Keratinocyte (primary cell): ENCODE data around the gene CPSF4. TPM values are rescaled to one million over a fixed set of nuclear protein-coding genes. Genes with fewer than 3 reads are reported as not detected.

Experiments
- DNase-seq: peaks from one replicate; pipeline ENCODE4 v3.0.0-alpha.2; 2011; ENCODE audit warnings: low read depth, missing footprints, low spot score
- FAIRE-seq: peaks from 2 replicates; lab custom pipeline; 2011; peaks lifted over from hg19 to GRCh38; lab: Jason Lieb, UNC
- H2AFZ ChIP-seq: 2 replicates; pipeline ENCODE4 v1.6.0; 2012; ENCODE audit warnings: low read length, control low read depth, inconsistent platforms; ENCODE audit not compliant: control insufficient read depth
- H3K27ac ChIP-seq: 2 replicates; pipeline ENCODE4 v1.5.1; 2011; ENCODE audit warnings: low read length; ENCODE audit not compliant: control insufficient read depth, insufficient read depth
- H3K27me3 ChIP-seq: 3 replicates; pipeline ENCODE4 v1.6.0; 2011; ENCODE audit warnings: low read length; ENCODE audit not compliant: control insufficient read depth, insufficient read depth; ENCODE audit errors: extremely low read depth
- H3K36me3 ChIP-seq, 2 experiments: 2 replicates in 1 of 2; 3 replicates in 1 of 2; pipeline ENCODE4 v1.5.1; 2011; ENCODE audit warnings: low read length in 2 of 2, mild to moderate bottlenecking in 1 of 2; ENCODE audit not compliant: control insufficient read depth in 2 of 2, insufficient read depth in 2 of 2; ENCODE audit errors: extremely low read depth in 1 of 2
- H3K4me1 ChIP-seq: 3 replicates; pipeline ENCODE4 v1.5.1; 2011; ENCODE audit warnings: low read length; ENCODE audit not compliant: control insufficient read depth, insufficient read depth; ENCODE audit errors: extremely low read depth
- H3K4me2 ChIP-seq: 3 replicates; pipeline ENCODE4 v1.6.0; 2011; ENCODE audit warnings: low read depth, low read length; ENCODE audit not compliant: control insufficient read depth, insufficient read depth; ENCODE audit errors: extremely low read depth
- H3K4me3 ChIP-seq, 3 experiments: fragments of 200-600 bp in 1 of 3; sonication (generic) in 1 of 3; 2 replicates in 2 of 3; 3 replicates in 1 of 3; pipeline ENCODE4 v1.5.1; 2011 to 2016; ENCODE audit warnings: low read length in 3 of 3, mild to moderate bottlenecking in 3 of 3, control low read depth in 2 of 3, inconsistent platforms in 1 of 3, low read depth in 1 of 3, mixed read lengths in 1 of 3, mixed run types in 1 of 3, moderate library complexity in 1 of 3; ENCODE audit not compliant: control insufficient read depth in 2 of 3, insufficient read depth in 2 of 3; ENCODE audit errors: extremely low read depth in 1 of 3
- H3K79me2 ChIP-seq: 2 replicates; pipeline ENCODE4 v1.6.0; 2012; ENCODE audit warnings: low read length; ENCODE audit not compliant: control insufficient read depth, insufficient read depth
- H3K9ac ChIP-seq: 3 replicates; pipeline ENCODE4 v1.6.0; 2011; ENCODE audit warnings: low read length; ENCODE audit not compliant: control insufficient read depth, insufficient read depth; ENCODE audit errors: extremely low read depth
- H3K9me1 ChIP-seq: 3 replicates; pipeline ENCODE4 v1.6.0; 2011; ENCODE audit warnings: low read length; ENCODE audit not compliant: control insufficient read depth, insufficient read depth; ENCODE audit errors: extremely low read depth
- H3K9me3 ChIP-seq: 2 replicates; pipeline ENCODE4 v1.5.1; 2012; ENCODE audit warnings: low read depth, low read length; ENCODE audit not compliant: control insufficient read depth
- H4K20me1 ChIP-seq: 3 replicates; pipeline ENCODE4 v1.6.0; 2011; ENCODE audit warnings: low read length; ENCODE audit not compliant: control insufficient read depth, insufficient read depth; ENCODE audit errors: extremely low read depth
- EZH2 ChIP-seq: IDR thresholded peaks from one replicate; pipeline ENCODE4 v1.6.1; 2012; ENCODE audit warnings: inconsistent platforms, mild to moderate bottlenecking, low read length, moderate library complexity
- dilution Hi-C: fragments of 300-500 bp; cut with MboI; formaldehyde crosslinking; loops from one replicate; pipeline ENCODE4 v1.7.0; 2020; ENCODE audit warnings: low sequenced_read_pairs; ENCODE audit not compliant: extremely low pct_ligation_motif_present
- polyA plus RNA-seq, 5 experiments: library from polyadenylated mRNA; depleted of rRNA in 3 of 5; stranded (reverse) in 3 of 5; stranded (forward) in 1 of 5; unstranded in 1 of 5; fragments of >200 nt; gene quantifications; 1 replicate in 1 of 5; 2 replicates in 3 of 5; 3 replicates in 1 of 5; pipeline versions ENCODE4 v1.2.1 to v1.2.3, GENCODE V29; 2011 to 2012; ENCODE audit warnings: missing spikeins in 2 of 5, low read depth in 1 of 5, low replicate concordance in 1 of 5
- TF ChIP-seq, protein P1 (sequence below), 3 experiments: IDR thresholded peaks in 1 of 3; conservative IDR thresholded peaks in 1 of 3; optimal IDR thresholded peaks in 1 of 3; 2 replicates in 2 of 3; 3 replicates in 1 of 3; pipeline versions ENCODE3 to v1.5.1; 2011; ENCODE audit warnings: low read length in 3 of 3, mild to moderate bottlenecking in 3 of 3, moderate library complexity in 2 of 3, control low read depth in 1 of 3, inconsistent platforms in 1 of 3; ENCODE audit not compliant: insufficient read depth in 2 of 3; ENCODE audit errors: extremely low read depth in 1 of 3

The CPSF4 gene
- polyA plus RNA-seq, 1 donor (not counting 4 experiments of a cell fraction or from before 2014, with no cell fraction given): 25.0 TPM

DNA sequence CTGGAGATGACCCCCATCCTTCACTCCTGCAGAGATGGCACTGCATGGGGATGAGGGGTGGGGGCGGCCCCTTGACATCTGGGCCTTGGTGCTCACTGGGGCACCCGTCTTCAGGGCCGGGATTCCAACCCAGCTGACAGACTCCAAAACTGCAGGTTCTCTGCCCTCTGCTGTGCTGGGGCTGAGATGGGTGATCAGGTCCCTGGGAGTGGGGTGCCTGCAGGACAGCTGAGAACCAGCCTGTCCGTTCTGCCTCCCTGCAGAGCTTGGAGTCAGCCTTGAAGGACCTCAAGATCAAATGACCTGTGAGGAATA lies 44.6 kb upstream of the CPSF4 start:
- dilution Hi-C loops: no loop called here
- H4K20me1 ChIP-seq: peaks cover 40% of the 10 kb centered on the region
- FAIRE-seq: no peak

DNA sequence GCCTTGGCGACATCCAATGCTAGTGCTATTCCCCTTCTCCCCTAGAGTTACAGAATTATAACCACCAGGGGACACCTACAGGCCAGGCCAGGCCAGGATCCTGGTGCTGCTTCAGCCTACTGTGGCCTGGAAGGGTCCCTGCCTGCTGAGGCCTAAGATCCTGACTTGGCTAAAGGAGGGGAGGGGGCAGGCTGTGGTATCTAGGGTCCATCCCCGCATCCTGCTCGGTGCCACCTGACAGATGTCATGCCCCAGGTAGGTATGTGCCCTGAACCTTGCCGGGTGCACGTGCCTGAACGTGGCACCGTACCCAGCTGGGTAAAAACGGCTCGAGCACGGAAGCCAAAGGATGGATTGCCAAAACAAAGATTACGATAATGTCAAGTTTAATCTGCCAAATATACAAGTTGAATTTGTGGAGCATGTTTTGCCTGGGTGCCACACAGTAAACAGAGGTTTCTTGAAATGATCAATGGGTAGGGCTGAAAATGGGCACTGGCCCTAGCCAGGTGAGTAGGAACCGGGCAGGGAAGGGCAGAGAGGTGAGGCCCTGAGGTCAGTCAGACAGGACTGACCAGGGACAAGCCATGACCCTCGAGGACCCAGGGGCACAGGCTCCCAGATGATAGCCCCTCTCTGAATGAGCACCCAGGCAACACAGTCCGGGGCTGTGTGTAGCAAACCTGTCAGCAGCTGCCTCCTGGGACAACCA lies 43.0 kb upstream of the CPSF4 start:
- Histone ChIP-seq H3K36me3 (peaks cover 47 to 63% of the 10 kb centered on the region in 2 experiments), H3K27me3 (no peaks in the 10 kb centered on the region), H3K4me3 (no peak overlapping the region), H3K79me2 (peaks cover 8% of the 10 kb centered on the region), H3K27ac (no peak overlapping the region), H3K4me1 (peaks cover 8% of the 10 kb centered on the region), H3K9me3 (no peaks in the 10 kb centered on the region), H3K9ac (no peak overlapping the region), H2AFZ (no peak overlapping the region), H4K20me1 (peaks cover 43% of the 10 kb centered on the region), H3K4me2 (no peak overlapping the region), H3K9me1 (no peaks in the 10 kb centered on the region)
- DNase-seq (no peak), FAIRE-seq (no peak)
- TF ChIP-seq, protein P1, sequence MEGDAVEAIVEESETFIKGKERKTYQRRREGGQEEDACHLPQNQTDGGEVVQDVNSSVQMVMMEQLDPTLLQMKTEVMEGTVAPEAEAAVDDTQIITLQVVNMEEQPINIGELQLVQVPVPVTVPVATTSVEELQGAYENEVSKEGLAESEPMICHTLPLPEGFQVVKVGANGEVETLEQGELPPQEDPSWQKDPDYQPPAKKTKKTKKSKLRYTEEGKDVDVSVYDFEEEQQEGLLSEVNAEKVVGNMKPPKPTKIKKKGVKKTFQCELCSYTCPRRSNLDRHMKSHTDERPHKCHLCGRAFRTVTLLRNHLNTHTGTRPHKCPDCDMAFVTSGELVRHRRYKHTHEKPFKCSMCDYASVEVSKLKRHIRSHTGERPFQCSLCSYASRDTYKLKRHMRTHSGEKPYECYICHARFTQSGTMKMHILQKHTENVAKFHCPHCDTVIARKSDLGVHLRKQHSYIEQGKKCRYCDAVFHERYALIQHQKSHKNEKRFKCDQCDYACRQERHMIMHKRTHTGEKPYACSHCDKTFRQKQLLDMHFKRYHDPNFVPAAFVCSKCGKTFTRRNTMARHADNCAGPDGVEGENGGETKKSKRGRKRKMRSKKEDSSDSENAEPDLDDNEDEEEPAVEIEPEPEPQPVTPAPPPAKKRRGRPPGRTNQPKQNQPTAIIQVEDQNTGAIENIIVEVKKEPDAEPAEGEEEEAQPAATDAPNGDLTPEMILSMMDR (optimal IDR thresholded peaks at IDR 0.05 in 1 of 3, IDR thresholded peaks at IDR 0.05 in 1 of 3, conservative IDR thresholded peaks at IDR 0.05 in 1 of 3; ENCODE audit: extremely low read depth in 1 of 3, insufficient read depth in 2 of 3, low read length in 3 of 3): peak in 1 of 3 experiments; percentile 7
- TF ChIP-seq EZH2: no peak
- dilution Hi-C loops: no loop called here

More for the DNA sequence above, 44.6 kb upstream of the CPSF4 start:
- no peaks in the 10 kb centered on the region for H3K9me3 ChIP-seq
- no peaks in the 10 kb centered on the region for H3K27me3 ChIP-seq
- H3K4me1 ChIP-seq: peaks cover 8% of the 10 kb centered on the region
- H3K9ac ChIP-seq: no peak overlapping the region
- H3K4me2 ChIP-seq: no peak overlapping the region
- H3K79me2 ChIP-seq: peaks cover 6% of the 10 kb centered on the region
- no peak for DNase-seq
- H3K36me3 ChIP-seq: peaks cover 49 to 53% of the 10 kb centered on the region in 2 experiments
- H3K9me1 ChIP-seq: no peaks in the 10 kb centered on the region
- no peak for TF ChIP-seq EZH2
- TF ChIP-seq, protein P1 (optimal IDR thresholded peaks at IDR 0.05 in 1 of 3, IDR thresholded peaks at IDR 0.05 in 1 of 3, conservative IDR thresholded peaks at IDR 0.05 in 1 of 3; ENCODE audit: extremely low read depth in 1 of 3, insufficient read depth in 2 of 3, low read length in 3 of 3): no peak
- H3K27ac ChIP-seq: no peak overlapping the region
- no peak overlapping the region for H2AFZ ChIP-seq
- H3K4me3 ChIP-seq: no peak overlapping the region
